Measurements from ENCODE around the gene CFAP77.

- TF ChIP-seq CTCF (conservative IDR thresholded peaks at IDR 0.05 in 1 of 2, IDR thresholded peaks at IDR 0.05 in 1 of 2; ENCODE audit: extremely low read depth in 1 of 2, insufficient read depth in 1 of 2, low read depth in 1 of 2, low read length in 2 of 2), result no peak
- no peak for TF ChIP-seq EZH2 (IDR thresholded peaks at IDR 0.05; ENCODE audit: borderline replicate concordance, low read length)
These were observed 121.2 kb downstream of the CFAP77 start for GRCh38 chr9:132531195-132531594.
